NCI-H2171 treated with DMSO at 0.1 percent for 48 hours (cell line): ENCODE measurements around the gene CTNND2.

Experiments used
- DNase-seq: peaks from one replicate; lab custom pipeline; 2025; lab: John Stamatoyannopoulos, UW

CTNND2 gene

GRCh38 chr5:11311731-11312130 is 592.5 kb downstream of the CTNND2 start:
- no peak for DNase-seq

GRCh38 chr5:11311272-11311671 is 593.0 kb downstream of the CTNND2 start:
- no peak for DNase-seq

GRCh38 chr5:11310158-11310557 is 594.1 kb downstream of the CTNND2 start:
- no peak for DNase-seq

- DNase-seq = no peak
Measured at GRCh38 chr5:11306365-11306764, 597.9 kb downstream of the CTNND2 start.

- DNase-seq = no peak
Measured at GRCh38 chr5:11305245-11305644, 599.0 kb downstream of the CTNND2 start.

- DNase-seq = no peak
Measured at GRCh38 chr5:11304641-11305040, 599.6 kb downstream of the CTNND2 start.

- DNase-seq = peak; percentile 74
Measured at GRCh38 chr5:11302663-11303062, 601.6 kb downstream of the CTNND2 start.

- no peak for DNase-seq
Measured at GRCh38 chr5:11301171-11301570, 603.1 kb downstream of the CTNND2 start.

GRCh38 chr5:11300736-11301135 is 603.5 kb downstream of the CTNND2 start:
- no peak for DNase-seq

- DNase-seq = no peak
Measured at GRCh38 chr5:11298877-11299276, 605.4 kb downstream of the CTNND2 start.

GRCh38 chr5:11293523-11293922 is 610.7 kb downstream of the CTNND2 start:
- no peak for DNase-seq

GRCh38 chr5:11292648-11293356 is 611.4 kb downstream of the CTNND2 start:
- no peak for DNase-seq

- DNase-seq = no peak
Measured at GRCh38 chr5:11289733-11290132, 614.5 kb downstream of the CTNND2 start.

- DNase-seq = no peak
Measured at GRCh38 chr5:11289208-11289607, 615.0 kb downstream of the CTNND2 start.

- DNase-seq = no peak
Measured at GRCh38 chr5:11281842-11282241, 622.4 kb downstream of the CTNND2 start.

GRCh38 chr5:11277323-11277722 is 626.9 kb downstream of the CTNND2 start:
- DNase-seq = no peak

- DNase-seq = peak; percentile 33
Measured at GRCh38 chr5:11273180-11273903, 630.9 kb downstream of the CTNND2 start.

GRCh38 chr5:11269515-11269914 is 634.7 kb downstream of the CTNND2 start:
- no peak for DNase-seq

- DNase-seq = peak; percentile 59
Measured at GRCh38 chr5:11268891-11269290, 635.4 kb downstream of the CTNND2 start.

GRCh38 chr5:11266331-11266730 is 637.9 kb downstream of the CTNND2 start:
- no peak for DNase-seq

- no peak for DNase-seq
Measured at GRCh38 chr5:11261241-11261640, 643.0 kb downstream of the CTNND2 start.

- DNase-seq = no peak
Measured at GRCh38 chr5:11258001-11258400, 646.2 kb downstream of the CTNND2 start.

GRCh38 chr5:11252523-11252922 is 651.7 kb downstream of the CTNND2 start:
- DNase-seq = no peak

- no peak for DNase-seq
Measured at GRCh38 chr5:11252075-11252474, 652.2 kb downstream of the CTNND2 start.
